Kasumi-1 (cell line): ENCODE results near the gene DELE1.
"Not testable (repeated sequence)": the region's sequence is repeated elsewhere in the genome, so short reads cannot be mapped to it uniquely, and the experiment has no call there.

Experiments used
- DNase-seq, 2 experiments: peaks; one replicate each; lab custom pipeline; 2025; lab: John Stamatoyannopoulos, UW

The DELE1 gene

GRCh38 chr5:141889282-141889871 lies 34.3 kb upstream of the DELE1 start:
- DNase-seq: peak; percentile 31 to 48

DNA sequence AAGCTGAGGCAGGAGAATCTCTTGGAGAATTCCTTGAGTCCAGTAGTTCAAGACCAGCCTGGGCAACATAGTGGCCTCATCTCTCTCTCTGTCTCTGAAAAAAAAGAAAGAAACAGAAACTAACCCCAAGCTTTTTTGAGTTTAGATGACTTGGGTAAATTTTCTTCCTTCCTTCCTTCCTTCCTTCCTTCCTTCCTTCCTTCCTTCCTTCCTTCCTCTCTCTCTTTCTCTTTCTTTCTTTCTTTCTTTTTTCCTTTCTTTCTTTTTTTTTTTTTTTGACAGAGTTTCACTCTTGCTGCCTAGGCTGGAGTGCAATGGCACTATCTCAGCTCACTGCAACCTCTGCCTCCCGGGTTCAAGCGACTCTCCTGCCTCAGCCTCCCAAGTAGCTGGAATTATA lies 33.2 kb upstream of the DELE1 start:
- DNase-seq: not testable (repeated sequence)

DNA sequence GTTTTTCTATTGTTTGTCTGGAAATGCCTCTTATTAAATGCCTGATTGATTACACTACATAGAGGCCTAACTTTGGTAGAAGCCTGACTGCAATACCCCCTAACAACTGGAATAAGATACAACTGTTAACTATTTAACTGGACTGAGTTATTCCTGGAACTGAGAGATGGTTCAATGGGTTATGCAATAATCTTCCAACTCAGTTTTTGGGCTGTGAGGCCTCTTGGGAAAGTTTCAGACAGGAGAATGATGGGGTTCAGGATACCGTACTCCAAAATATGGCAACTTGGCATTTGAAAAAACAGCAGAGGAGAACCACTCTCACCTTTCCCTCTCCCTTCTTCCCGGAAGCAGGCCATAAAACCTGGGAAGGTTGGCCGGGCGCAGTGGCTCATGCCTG lies 26.2 kb upstream of the DELE1 start:
- DNase-seq: no peak

DNA sequence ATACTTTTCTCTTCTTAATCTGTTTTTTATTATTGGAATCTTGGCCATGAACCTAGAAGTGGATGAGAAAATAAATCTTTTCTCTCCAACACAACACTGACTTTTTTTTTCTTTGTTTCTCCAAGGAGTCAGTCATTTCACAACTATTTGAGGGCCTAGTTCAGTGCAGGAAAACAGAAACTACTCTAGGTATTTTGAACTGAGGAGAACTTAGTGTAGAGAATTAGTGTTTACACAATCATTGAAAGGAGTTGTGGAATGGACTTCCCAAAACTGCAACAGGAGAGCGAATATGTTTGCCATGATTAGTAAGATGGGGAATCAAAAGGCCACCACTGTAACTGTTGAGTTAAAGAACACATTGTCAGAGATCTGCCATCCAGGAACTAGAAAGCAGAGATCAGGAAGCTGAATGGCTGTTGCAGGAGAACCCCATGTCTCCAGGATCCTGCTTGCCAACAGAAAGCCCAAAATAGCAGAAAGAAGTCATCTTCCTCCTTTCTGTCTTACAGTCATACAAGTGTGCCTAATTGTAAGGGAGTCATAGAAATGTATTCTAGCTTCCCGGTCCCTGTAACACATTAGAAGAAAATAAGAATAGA lies 25.1 kb upstream of the DELE1 start:
- no peak for DNase-seq

GRCh38 chr5:141902015-141902814 lies 21.5 kb upstream of the DELE1 start:
- no peak for DNase-seq

DNA sequence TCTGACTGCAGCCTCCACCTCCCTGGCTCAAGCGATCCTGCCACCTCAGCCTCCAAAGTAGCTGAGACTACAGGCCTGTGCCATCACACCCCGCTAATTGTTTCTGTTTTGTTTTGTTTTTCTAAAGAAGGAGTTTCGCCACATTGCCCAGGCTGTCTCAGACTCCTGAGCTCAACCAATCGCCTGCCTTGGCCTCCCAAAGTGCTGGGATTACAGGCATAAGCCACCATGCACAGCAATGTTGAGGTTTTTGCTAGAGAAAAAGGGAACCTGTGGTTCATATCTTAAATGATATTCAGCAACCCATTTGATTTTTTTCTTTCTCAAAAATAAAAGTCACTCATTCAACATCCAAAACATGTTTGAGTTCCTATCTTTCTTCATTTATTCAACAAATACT lies 20.4 kb upstream of the DELE1 start:
- peak; percentile 22 to 25 for DNase-seq

- no peak for DNase-seq
Measured at GRCh38 chr5:141904551-141904950, 19.1 kb upstream of the DELE1 start.

DNA sequence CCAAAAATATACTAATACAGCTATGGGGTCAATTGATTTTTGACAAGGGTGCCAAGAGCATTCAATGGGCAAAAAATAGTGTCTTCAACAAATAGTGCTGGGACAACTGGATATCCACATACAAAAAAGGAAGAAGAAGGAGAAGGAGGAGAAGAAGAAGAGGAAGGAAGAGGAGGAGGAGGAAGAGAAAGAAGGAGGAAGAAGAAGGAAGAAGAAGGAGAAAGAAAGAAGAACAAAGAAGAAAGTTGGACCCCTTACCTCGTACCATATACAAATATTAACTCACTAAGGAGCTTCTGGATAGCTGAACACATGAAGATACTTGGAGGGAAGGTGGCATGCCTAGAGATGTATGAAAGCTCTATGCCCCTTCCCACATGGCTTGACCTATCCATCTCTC lies 17.2 kb upstream of the DELE1 start:
- no peak for DNase-seq

DNA sequence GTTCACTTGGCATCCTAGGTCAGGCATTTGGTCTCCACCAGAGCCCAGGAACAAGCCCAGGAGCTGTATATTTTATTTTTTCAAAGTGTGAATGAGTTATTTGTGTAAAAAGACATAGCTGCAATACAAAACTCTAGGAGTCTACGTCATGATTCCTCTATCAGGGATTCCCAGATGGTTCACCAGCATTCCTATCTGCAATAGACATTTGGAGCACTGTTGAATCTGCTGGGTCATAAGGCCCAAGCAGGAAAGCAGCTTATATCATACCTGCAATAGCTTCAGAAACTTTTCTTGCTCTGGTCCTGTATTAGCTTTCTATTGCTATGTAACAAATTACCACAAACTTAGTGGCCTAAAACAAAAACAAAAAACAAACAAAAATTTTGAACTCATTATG lies 16.7 kb upstream of the DELE1 start:
- no peak for DNase-seq

- DNase-seq: no peak
Measured at GRCh38 chr5:141908796-141909195, 14.9 kb upstream of the DELE1 start.

DNA sequence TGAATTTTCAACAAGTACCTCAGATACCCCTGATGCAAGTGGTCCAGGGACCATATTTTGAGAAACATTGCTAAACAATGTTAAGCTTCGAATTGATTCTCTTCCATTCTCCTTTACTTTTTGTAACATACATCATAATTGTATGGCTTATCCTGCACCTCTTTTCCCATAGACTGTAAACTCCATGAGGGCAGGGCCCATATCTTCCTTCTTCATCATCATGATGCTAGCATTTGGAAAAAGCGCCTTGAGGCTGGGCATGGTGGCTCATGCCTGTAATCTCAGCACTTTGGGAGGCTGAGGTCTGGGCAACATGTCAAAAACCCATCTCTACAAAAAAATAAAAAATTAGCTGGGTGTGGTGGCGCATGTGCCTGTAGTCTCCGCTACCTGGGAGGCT lies 14.5 kb upstream of the DELE1 start:
- no peak for DNase-seq

- no peak for DNase-seq
Measured at GRCh38 chr5:141910271-141910673, 13.4 kb upstream of the DELE1 start.

DNA sequence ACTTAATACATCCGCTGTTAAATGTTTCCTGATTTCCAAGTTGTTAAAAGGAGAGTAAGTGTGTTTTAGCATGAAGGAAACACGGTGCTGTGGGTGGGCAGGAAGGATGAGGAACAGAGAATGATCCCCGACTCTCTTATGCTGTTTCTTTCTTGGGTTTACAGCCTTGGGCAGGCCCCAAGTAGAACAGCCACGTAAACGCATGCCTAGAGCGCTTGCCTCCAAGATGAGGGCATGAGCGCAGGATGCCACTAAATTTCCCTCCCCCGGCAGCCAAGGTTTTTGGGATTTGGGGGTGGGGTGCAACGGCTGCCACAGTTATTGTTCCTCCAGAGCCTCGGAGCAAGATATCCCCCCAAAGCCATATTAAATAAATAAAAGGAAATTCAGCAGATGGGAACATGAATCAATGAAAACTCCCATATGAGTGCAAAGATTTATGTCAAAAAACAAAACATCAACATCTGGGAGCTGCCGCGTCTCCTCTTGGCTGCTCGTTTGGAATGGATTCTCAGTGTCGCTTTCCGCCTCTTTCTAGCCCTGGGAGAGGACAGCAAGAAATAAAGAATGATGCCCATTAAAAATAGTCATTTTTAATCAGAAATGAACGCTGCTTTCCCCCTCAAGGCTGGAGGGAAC lies 10.0 kb upstream of the DELE1 start:
- no peak for DNase-seq

DNA sequence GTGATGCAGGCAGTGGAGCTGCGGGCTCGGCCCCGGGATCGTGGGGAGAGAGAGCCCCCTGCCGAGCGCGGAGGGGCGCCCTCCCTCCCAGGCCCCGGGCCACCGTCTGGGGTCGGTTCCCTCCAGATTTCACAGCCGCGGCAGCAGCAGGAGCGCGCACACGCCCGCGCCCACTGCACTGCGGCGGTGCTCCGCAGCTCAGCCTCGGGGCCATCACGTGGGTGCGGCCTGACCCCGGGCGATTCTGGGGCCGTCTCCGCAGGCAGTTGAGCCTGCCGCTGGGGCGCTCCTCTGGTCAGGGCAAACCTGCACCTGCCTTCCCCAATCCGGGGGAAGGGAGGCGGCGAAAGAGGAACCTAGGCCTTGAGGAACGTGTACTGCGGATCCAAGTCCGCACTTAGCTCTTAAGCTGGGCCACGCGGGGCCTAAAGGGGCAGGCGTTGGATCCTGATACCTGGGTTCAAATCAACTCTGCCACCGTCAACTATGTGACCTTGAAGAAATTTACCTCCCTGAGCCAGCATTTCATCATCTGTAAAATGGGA lies 9.4 kb upstream of the DELE1 start:
- DNase-seq: peak; percentile 56

DNA sequence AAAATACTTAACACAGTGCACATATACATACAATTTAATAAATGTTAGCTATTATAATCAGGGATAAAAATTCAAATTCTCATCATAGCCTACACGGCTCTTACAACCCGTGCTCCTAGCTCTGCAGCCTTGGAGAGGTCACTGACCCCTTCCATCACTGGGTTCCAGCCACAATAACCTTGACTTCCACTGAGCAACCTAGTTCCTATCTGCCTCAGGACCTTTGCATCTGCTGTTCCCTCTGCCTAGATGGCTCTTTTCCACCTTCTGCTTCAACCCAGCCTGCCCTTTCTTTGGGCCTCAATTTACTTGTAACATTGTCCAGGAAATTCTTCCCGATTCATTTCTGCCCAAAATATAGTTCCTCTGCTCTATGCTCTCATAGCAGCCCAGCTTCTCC lies 8.9 kb upstream of the DELE1 start:
- no peak for DNase-seq

DNA sequence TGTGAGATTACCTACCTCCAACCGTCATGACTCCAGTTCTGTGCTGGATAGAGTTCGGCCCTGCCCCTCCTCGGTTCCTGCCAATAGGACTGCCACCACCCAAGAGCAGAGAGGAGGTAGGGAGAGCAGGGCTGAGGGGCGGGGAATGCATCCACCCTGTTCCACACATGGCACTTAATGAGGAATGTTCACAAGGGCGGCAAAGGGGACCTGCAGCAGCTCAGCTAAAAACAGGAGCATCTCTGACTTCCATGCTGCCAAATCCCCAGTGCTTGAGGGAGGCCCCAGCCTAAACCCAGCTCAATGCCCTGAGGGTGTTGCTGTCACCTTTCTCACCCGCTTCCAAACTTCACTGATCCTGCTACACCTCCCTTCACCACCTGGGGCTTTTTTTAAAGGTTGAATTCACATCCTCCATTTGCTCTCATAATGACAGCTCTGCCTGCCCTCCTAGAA lies 7.8 kb upstream of the DELE1 start:
- DNase-seq: no peak

GRCh38 chr5:141916522-141916921 lies 7.1 kb upstream of the DELE1 start:
- DNase-seq: no peak

DNA sequence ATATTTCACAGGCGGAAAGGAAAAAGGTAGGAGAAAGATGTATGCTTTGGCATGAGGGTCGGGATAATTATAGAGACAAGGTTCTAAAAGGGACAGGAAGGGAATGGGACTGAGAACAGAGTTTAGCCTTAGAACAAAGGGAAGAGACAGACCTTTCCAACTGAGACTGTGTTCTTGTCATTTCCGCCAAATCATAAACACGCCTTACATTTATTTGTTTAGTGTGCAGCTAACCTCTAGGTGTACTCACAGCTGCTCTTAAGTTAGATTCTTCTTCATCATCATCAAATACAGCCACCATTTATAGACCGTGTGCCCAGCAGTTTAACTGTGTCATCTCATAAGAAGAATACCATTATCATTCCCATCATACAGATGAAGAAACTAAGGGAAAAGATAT lies 5.9 kb upstream of the DELE1 start:
- DNase-seq: no peak

DNA sequence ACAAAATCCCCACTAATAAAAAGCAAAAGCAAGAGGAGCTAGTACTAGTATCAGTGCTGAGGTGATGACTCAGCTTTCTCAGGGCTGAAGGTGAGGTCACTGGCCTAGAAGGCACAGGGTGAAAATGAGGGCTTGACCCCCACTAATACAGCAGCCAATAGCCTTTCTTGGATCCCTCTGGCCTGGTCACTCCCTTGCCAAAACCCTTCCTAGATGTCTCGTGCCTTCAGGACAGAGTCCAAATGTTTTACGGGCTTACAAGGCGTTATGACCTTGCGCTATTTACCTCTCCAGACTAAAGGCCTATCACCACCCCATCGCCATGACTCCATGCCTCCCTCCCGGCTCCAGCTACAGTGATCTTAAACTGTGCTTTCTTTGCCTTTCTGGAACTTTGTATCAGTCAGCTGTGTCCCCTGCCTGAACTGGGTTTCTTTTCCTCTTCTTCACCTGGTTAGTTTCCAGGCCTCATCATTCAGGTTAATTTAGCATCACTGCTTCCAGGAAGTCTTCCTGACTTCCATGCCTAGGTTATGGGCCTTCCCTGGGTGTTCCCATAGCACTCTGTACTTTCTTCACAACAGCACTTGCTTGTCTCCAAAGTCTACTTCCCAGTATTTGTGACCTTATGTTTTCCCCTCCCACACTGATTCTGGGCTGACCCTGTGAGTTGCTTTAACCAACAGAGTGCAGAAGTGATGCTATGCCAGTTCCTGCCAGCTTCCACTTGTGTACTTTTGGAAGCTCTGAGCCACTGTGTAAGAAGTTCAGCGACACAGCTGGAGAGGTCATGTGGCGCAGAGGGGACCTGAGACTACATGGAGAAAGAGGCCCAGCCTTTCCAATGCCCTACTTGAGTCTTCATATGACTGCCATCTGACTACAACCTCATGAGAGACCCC lies 4.2 kb upstream of the DELE1 start:
- DNase-seq: no peak

DNA sequence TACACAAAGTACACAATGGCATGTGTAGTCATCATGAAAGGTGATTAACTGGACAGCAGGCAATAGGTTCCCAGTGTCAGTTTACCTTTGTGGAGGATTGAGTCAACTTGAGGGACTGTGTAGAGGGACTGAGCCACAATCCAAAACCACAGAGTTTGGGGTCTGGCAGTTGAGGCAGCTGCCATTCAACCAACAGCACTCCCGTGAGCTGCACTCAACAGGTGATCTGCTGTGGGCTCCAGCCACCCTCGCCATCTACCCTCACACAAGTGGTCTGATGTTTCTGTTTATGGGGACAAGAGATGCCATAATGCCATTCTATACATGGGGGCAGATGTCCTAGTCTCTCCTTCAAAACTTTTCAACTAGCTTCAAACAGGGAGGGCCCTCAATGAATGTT lies 2.9 kb upstream of the DELE1 start:
- DNase-seq: no peak

- DNase-seq: not testable (repeated sequence)
Measured at GRCh38 chr5:141922827-141923447, 734 bp upstream of the DELE1 start.
